GM12878 (cell line): Measurements from ENCODE around the gene ALDH1A2. TPM values are rescaled to one million over a fixed set of nuclear protein-coding genes. Genes with fewer than 3 reads are reported as not detected.

ENCODE experiments used
- ATAC-seq: fragments of 200-7000 bp; cut with Tn5 transposase; 3 replicates; pipeline ENCODE4 v1.9.1; 2020; ENCODE audit warnings: mild to moderate bottlenecking, moderate library complexity
- BruUV-seq: library from RNA; stranded (reverse); fragments of 400-500 nt; replicated peaks from 2 replicates; lab custom pipeline; 2021; lab: Mats Ljungman, UMichigan
- CTCF ChIA-PET: fragments of 300-600 bp; sonication (Branson Sonifier 250); formaldehyde crosslinking; extraction: SDS; loops from one replicate; lab custom pipeline; 2021; ENCODE audit warnings: inconsistent platforms; lab: Yijun Ruan, JAX
- POLR2A ChIA-PET: fragments of 350-600 bp; formaldehyde crosslinking; extraction: SDS; loops from one replicate; lab custom pipeline; 2021; ENCODE audit warnings: inconsistent platforms; lab: Charles Lee
- RAD21 ChIA-PET: fragments of 300-600 bp; sonication (Branson Sonifier 250); formaldehyde crosslinking; loops from one replicate; lab custom pipeline; 2023; ENCODE audit warnings: antibody characterized with exemption; ENCODE audit not compliant: unreplicated experiment; lab: Charles Lee
- SMC1A ChIA-PET: fragments of 300-600 bp; sonication (Branson Sonifier 250); formaldehyde crosslinking; loops from one replicate; lab custom pipeline; 2023; ENCODE audit not compliant: unreplicated experiment, uncharacterized antibody; lab: Charles Lee
- DNase-seq: peaks from one replicate; pipeline ENCODE4 v3.0.0-alpha.2; 2011; ENCODE audit warnings: low read depth, low spot score
- FAIRE-seq: peaks from 3 replicates; lab custom pipeline; 2011; peaks lifted over from hg19 to GRCh38; lab: Jason Lieb, UNC
- H2AFZ ChIP-seq: 2 replicates; pipeline ENCODE4 v1.6.0; 2011; ENCODE audit warnings: low read depth, low read length, control low read depth; ENCODE audit not compliant: control insufficient read depth
- H3K27ac ChIP-seq: 2 replicates; pipeline ENCODE4 v1.5.1; 2011; ENCODE audit warnings: control low read depth; ENCODE audit not compliant: control insufficient read depth, insufficient read depth
- H3K27me3 ChIP-seq, 2 experiments: replicated peaks in 1 of 2; 2 replicates each; pipeline versions ENCODE4 v1.6.0 to v1.6.1; 2011; ENCODE audit warnings: low read length in 1 of 2; ENCODE audit not compliant: control insufficient read depth in 2 of 2, insufficient read depth in 2 of 2
- H3K36me3 ChIP-seq, 2 experiments: 2 replicates each; pipeline ENCODE4 v1.5.1; 2011; ENCODE audit warnings: low read length in 1 of 2; ENCODE audit not compliant: control insufficient read depth in 2 of 2, insufficient read depth in 2 of 2
- H3K4me1 ChIP-seq: 2 replicates; pipeline ENCODE4 v1.6.1; 2011; ENCODE audit warnings: mild to moderate bottlenecking, low read length, moderate library complexity, mixed read lengths; ENCODE audit not compliant: control insufficient read depth, insufficient read depth
- H3K4me2 ChIP-seq: 2 replicates; pipeline ENCODE4 v1.6.0; 2011; ENCODE audit warnings: control low read depth; ENCODE audit not compliant: control insufficient read depth, insufficient read depth
- H3K4me3 ChIP-seq: fragments of 200-600 bp; sonication (generic); 2 replicates; pipeline ENCODE4 v1.5.1; 2016
- H3K79me2 ChIP-seq: 2 replicates; pipeline ENCODE4 v1.6.0; 2011; ENCODE audit warnings: low read length; ENCODE audit not compliant: control insufficient read depth, insufficient read depth
- H3K9ac ChIP-seq: 2 replicates; pipeline ENCODE4 v1.8.0; 2011; ENCODE audit warnings: low read length, control low read depth, mixed read lengths; ENCODE audit not compliant: control insufficient read depth, insufficient read depth
- H3K9me3 ChIP-seq: replicated peaks from 3 replicates; pipeline ENCODE4 v1.5.1; 2011; ENCODE audit warnings: mild to moderate bottlenecking, low read length; ENCODE audit not compliant: control insufficient read depth, insufficient read depth
- H4K20me1 ChIP-seq: 2 replicates; pipeline ENCODE4 v1.6.0; 2011; ENCODE audit not compliant: control insufficient read depth, insufficient read depth
- DPF2 ChIP-seq: fragments of 450-650 bp; IDR thresholded peaks from 2 replicates; pipeline ENCODE4 v1.6.1; 2017; ENCODE audit warnings: mild to moderate bottlenecking
- ESRRA ChIP-seq: IDR thresholded peaks from 2 replicates; pipeline ENCODE4 v1.6.1; 2012; ENCODE audit warnings: mild to moderate bottlenecking, low read length, improper control_type of control experiment
- HDAC2 ChIP-seq: fragments of 200-600 bp; sonication (generic); IDR thresholded peaks from 2 replicates; pipeline ENCODE4 v1.6.1; 2017
- IKZF2 ChIP-seq, 2 experiments: fragments of 450-650 bp; IDR thresholded peaks; 2 replicates each; pipeline ENCODE4 v1.6.1; 2017; ENCODE audit warnings: mild to moderate bottlenecking in 2 of 2, moderate library complexity in 2 of 2
- NFYA ChIP-seq: IDR thresholded peaks from 2 replicates; pipeline ENCODE4 v1.6.1; 2011; ENCODE audit warnings: low read depth, mild to moderate bottlenecking, low read length, improper control_type of control experiment, borderline replicate concordance
- NR2C1 ChIP-seq: fragments of 450-650 bp; IDR thresholded peaks from 2 replicates; pipeline ENCODE4 v1.6.1; 2017; ENCODE audit warnings: antibody characterized with exemption, mild to moderate bottlenecking, moderate library complexity
- RAD21 ChIP-seq: IDR thresholded peaks from 2 replicates; pipeline ENCODE4 v1.6.1; 2011; ENCODE audit warnings: mild to moderate bottlenecking, low read depth, low read length, moderate library complexity; ENCODE audit not compliant: insufficient read depth
- RFX5 ChIP-seq: IDR thresholded peaks from 2 replicates; pipeline ENCODE4 v1.6.1; 2011; ENCODE audit warnings: low read depth, low read length, improper control_type of control experiment
- SP1 ChIP-seq: IDR thresholded peaks from one replicate; pipeline ENCODE4 v1.6.1; 2011; ENCODE audit warnings: low read depth, low read length
- SUZ12 ChIP-seq: fragments of 200-600 bp; sonication (generic); IDR thresholded peaks from one replicate; pipeline ENCODE4 v1.6.1; 2018; ENCODE audit warnings: antibody characterized with exemption, mild to moderate bottlenecking; ENCODE audit not compliant: unreplicated experiment
- TAF1 ChIP-seq: IDR thresholded peaks from 2 replicates; pipeline ENCODE4 v1.6.1; 2011; ENCODE audit warnings: mild to moderate bottlenecking, low read depth, low read length, borderline replicate concordance
- ZNF207 ChIP-seq: fragments of 450-650 bp; IDR thresholded peaks from 2 replicates; pipeline ENCODE4 v1.6.1; 2014; ENCODE audit warnings: antibody characterized with exemption, mild to moderate bottlenecking, borderline replicate concordance
- ZNF217 ChIP-seq: fragments of 450-650 bp; IDR thresholded peaks from 2 replicates; pipeline ENCODE4 v1.6.1; 2017; ENCODE audit warnings: antibody characterized with exemption, mild to moderate bottlenecking
- ZZZ3 ChIP-seq: IDR thresholded peaks from 2 replicates; pipeline ENCODE4 v1.6.1; 2011; ENCODE audit warnings: low read depth; ENCODE audit not compliant: control insufficient read depth, insufficient read length
- WGBS: methylation state at CpG from one replicate; pipeline ENCODE4 v1.1.6; 2016; ENCODE audit warnings: low lambda C conversion rate; ENCODE audit not compliant: insufficient replicate concordance, insufficient coverage; ENCODE audit errors: missing lambda C conversion rate; 5-methylcytosine and 5-hydroxymethylcytosine counted together
- in situ Hi-C: fragments of 300-500 bp; cut with MboI; formaldehyde crosslinking; loops from 9 replicates; pipeline ENCODE4 v1.14.3; 2018; ENCODE audit warnings: mixed read lengths
- intact Hi-C: fragments of 100-400 bp; cut with micrococcal nuclease; formaldehyde crosslinking; loops from one replicate; pipeline ENCODE4 v1.14.2; 2022; ENCODE audit not compliant: unreplicated experiment
- polyA plus RNA-seq, 11 experiments: library from polyadenylated mRNA; depleted of rRNA in 4 of 11; unstranded in 6 of 11; stranded (reverse) in 5 of 11; fragments of >200 nt; fragmentation: Nextera tagmentation in 4 of 11; fragmentation: Illumina TruSeq in 1 of 11; extraction: Ambion mirVana in 4 of 11; extraction: Trizol in 1 of 11; gene quantifications; 1 replicate in 1 of 11; 2 replicates in 10 of 11; pipeline versions ENCODE4 v1.2.1 to v1.2.3, GENCODE V29; 2011 to 2016; ENCODE audit warnings: inconsistent platforms in 2 of 11, missing spikeins in 2 of 11, low read depth in 1 of 11
- total RNA-seq, 4 experiments: library from RNA; depleted of rRNA in 3 of 4; stranded (reverse); fragments of >200 nt in 3 of 4; fragmentation: Illumina TruSeq in 1 of 4; extraction: Trizol in 1 of 4; gene quantifications; 2 replicates each; pipeline versions ENCODE4 v1.2.1 to v1.2.3, GENCODE V29; 2013 to 2021
- TF ChIP-seq, protein P1 (sequence below): IDR thresholded peaks from 2 replicates; pipeline ENCODE4 v1.6.1; 2011; ENCODE audit warnings: low read depth, low read length, improper control_type of control experiment, borderline replicate concordance
- TF ChIP-seq, protein P2 (sequence below): fragments of 450-650 bp; formaldehyde crosslinking; IDR thresholded peaks from 2 replicates; pipeline ENCODE4 v1.4.0; 2020; ENCODE audit warnings: mild to moderate bottlenecking, moderate library complexity

ALDH1A2 gene
- total and polyA plus RNA-seq, 10 of the 15 experiments (the other 5 are each of a cell fraction or from before 2014, with no cell fraction given): 0.06 to 0.92 (median 0.18) TPM; not detected in 5

DNA sequence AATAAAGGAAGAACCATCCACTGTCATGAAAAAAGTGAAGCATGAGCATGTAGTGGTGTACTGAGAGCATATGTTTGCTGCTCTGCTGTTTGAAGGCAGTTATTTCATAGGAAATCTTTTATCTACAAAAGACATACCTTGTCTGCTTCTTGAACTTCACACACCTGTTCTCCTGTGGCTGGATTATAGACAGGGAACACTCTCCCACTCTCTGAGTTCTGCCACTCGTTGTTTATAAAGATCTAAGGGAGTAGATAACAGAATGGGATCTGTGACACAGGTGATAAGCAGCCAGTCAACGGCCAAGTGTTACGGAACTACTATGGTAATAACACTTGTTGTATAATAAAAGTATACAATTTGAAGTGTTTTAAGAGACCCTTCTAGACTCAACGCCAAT is 51.5 kb downstream of the ALDH1A2 start:
- no peak for ATAC-seq
- H3K4me2 ChIP-seq: no peak overlapping the region
- ChIA-PET RAD21 (no interaction called here), POLR2A (no interaction called here), SMC1A (no interaction called here), CTCF (no interaction called here)
- H3K27ac ChIP-seq: no peak overlapping the region
- H3K9ac ChIP-seq: no peak overlapping the region
- no peak for DNase-seq
- H2AFZ ChIP-seq: no peak overlapping the region
- H3K27me3 ChIP-seq: no peaks in the 10 kb centered on the region
- H3K4me3 ChIP-seq: no peak overlapping the region
- H4K20me1 ChIP-seq: no peaks in the 10 kb centered on the region
- H3K36me3 ChIP-seq: no peaks in the 10 kb centered on the region
- in situ Hi-C loops: no loop called here
- no peaks in the 10 kb centered on the region for H3K4me1 ChIP-seq
- WGBS: 45% methylated on average over 4 of the region's 4 CpGs
- H3K9me3 ChIP-seq: no peaks in the 10 kb centered on the region
- no peaks in the 10 kb centered on the region for H3K79me2 ChIP-seq
- BruUV-seq: no TSS peak
- intact Hi-C loops: no loop called here
- TF ChIP-seq SUZ12: no peak
- no peak for TF ChIP-seq IKZF2 (IDR thresholded peaks at IDR 0.05)
- FAIRE-seq: no peak

DNA sequence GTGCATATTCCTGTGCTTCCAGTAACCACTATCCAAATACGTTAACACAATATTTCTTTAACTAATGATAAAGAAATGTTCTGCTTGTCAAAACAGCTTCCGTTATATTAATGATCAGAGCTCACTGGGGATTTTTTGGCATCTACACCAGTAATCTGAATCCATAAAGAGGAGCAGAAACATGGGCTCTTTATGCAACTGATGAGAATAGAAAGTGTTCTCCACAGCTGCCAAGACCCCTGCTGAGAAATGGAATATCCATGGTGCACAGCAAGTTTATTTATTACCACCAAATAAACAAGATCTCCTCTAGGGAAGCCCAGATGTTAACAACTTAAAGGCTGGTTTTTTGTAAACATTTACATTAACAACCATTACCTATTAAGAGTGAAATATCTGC is 54.5 kb downstream of the ALDH1A2 start:
- SMC1A ChIA-PET: no interaction called here
- Histone ChIP-seq H3K27ac (no peak overlapping the region), H3K4me1 (no peaks in the 10 kb centered on the region), H3K36me3 (no peaks in the 10 kb centered on the region), H3K79me2 (no peaks in the 10 kb centered on the region), H3K4me3 (no peak overlapping the region), H2AFZ (no peak overlapping the region), H4K20me1 (no peaks in the 10 kb centered on the region), H3K9me3 (no peaks in the 10 kb centered on the region), H3K4me2 (no peak overlapping the region), H3K27me3 (no peaks in the 10 kb centered on the region), H3K9ac (no peak overlapping the region)
- CTCF ChIA-PET: no interaction called here
- no peak for ATAC-seq
- no TSS peak for BruUV-seq
- no peak for DNase-seq
- in situ Hi-C loops (no loop called here), intact Hi-C loops (no loop called here)
- POLR2A ChIA-PET: no interaction called here
- WGBS: 59% methylated on average over 2 of the region's 2 CpGs
- no peak for FAIRE-seq
- RAD21 ChIA-PET: no interaction called here
- TF ChIP-seq NFYA (no peak), DPF2 (no peak), HDAC2 (no peak), TAF1 (no peak), RAD21 (no peak), NR2C1 (no peak), ESRRA (no peak), SP1 (no peak), ZNF207 (no peak), ZZZ3 (no peak), RFX5 (no peak), ZNF217 (no peak)
- TF ChIP-seq, protein P1, sequence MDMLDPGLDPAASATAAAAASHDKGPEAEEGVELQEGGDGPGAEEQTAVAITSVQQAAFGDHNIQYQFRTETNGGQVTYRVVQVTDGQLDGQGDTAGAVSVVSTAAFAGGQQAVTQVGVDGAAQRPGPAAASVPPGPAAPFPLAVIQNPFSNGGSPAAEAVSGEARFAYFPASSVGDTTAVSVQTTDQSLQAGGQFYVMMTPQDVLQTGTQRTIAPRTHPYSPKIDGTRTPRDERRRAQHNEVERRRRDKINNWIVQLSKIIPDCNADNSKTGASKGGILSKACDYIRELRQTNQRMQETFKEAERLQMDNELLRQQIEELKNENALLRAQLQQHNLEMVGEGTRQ: no peak
- TF ChIP-seq, protein P2, sequence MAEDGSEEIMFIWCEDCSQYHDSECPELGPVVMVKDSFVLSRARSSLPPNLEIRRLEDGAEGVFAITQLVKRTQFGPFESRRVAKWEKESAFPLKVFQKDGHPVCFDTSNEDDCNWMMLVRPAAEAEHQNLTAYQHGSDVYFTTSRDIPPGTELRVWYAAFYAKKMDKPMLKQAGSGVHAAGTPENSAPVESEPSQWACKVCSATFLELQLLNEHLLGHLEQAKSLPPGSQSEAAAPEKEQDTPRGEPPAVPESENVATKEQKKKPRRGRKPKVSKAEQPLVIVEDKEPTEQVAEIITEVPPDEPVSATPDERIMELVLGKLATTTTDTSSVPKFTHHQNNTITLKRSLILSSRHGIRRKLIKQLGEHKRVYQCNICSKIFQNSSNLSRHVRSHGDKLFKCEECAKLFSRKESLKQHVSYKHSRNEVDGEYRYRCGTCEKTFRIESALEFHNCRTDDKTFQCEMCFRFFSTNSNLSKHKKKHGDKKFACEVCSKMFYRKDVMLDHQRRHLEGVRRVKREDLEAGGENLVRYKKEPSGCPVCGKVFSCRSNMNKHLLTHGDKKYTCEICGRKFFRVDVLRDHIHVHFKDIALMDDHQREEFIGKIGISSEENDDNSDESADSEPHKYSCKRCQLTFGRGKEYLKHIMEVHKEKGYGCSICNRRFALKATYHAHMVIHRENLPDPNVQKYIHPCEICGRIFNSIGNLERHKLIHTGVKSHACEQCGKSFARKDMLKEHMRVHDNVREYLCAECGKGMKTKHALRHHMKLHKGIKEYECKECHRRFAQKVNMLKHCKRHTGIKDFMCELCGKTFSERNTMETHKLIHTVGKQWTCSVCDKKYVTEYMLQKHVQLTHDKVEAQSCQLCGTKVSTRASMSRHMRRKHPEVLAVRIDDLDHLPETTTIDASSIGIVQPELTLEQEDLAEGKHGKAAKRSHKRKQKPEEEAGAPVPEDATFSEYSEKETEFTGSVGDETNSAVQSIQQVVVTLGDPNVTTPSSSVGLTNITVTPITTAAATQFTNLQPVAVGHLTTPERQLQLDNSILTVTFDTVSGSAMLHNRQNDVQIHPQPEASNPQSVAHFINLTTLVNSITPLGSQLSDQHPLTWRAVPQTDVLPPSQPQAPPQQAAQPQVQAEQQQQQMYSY (CRISPR knock-in tag): no peak
